Left ventricle myocardium inferior (tissue), 1 donor: ENCODE data around the gene PPP2R3B. TPM values are rescaled to one million over a fixed set of nuclear protein-coding genes. Genes with fewer than 3 reads are reported as not detected.

Source experiments
- DNase-seq: peaks from one replicate; pipeline ENCODE4 v3.0.0-alpha.2; 2020
- H3K27ac ChIP-seq: fragments of 200-600 bp; replicated peaks from 2 replicates; pipeline ENCODE4 v1.8.0; 2021
- H3K27me3 ChIP-seq: fragments of 200-600 bp; 2 replicates; pipeline ENCODE4 v1.8.0; 2021; ENCODE audit warnings: low read depth
- H3K36me3 ChIP-seq: fragments of 200-600 bp; 2 replicates; pipeline ENCODE4 v1.8.0; 2021
- H3K4me1 ChIP-seq: fragments of 200-600 bp; 2 replicates; pipeline ENCODE4 v1.8.0; 2021
- H3K4me3 ChIP-seq: fragments of 200-600 bp; 2 replicates; pipeline ENCODE4 v1.8.0; 2021; ENCODE audit warnings: mild to moderate bottlenecking, moderate library complexity
- H3K9me3 ChIP-seq: fragments of 200-600 bp; replicated peaks from 2 replicates; pipeline ENCODE4 v1.8.0; 2021
- intact Hi-C: fragments of 100-400 bp; cut with micrococcal nuclease; formaldehyde crosslinking; loops from one replicate; pipeline ENCODE4 v1.11.0; 2022
- total RNA-seq: library from RNA; stranded (reverse); fragmentation: NEBNext Ultra II Directional; extraction: Animal tissue kit (Norgen Biotek cat#: 25700); gene quantifications from one replicate; pipeline ENCODE4 v1.2.1, GENCODE V29; 2021
- TF ChIP-seq, protein P1 (sequence below): fragments of 200-600 bp; IDR thresholded peaks from 2 replicates; pipeline ENCODE4 v1.8.0; 2021; ENCODE audit warnings: antibody characterized with exemption, mild to moderate bottlenecking, borderline replicate concordance
- donor health status: DM: no; HTN: yes; CAD: no; lungs with severe emphysema.

Gene PPP2R3B
- total RNA-seq, 1 donor from 2014 or later: 170 TPM

DNA sequence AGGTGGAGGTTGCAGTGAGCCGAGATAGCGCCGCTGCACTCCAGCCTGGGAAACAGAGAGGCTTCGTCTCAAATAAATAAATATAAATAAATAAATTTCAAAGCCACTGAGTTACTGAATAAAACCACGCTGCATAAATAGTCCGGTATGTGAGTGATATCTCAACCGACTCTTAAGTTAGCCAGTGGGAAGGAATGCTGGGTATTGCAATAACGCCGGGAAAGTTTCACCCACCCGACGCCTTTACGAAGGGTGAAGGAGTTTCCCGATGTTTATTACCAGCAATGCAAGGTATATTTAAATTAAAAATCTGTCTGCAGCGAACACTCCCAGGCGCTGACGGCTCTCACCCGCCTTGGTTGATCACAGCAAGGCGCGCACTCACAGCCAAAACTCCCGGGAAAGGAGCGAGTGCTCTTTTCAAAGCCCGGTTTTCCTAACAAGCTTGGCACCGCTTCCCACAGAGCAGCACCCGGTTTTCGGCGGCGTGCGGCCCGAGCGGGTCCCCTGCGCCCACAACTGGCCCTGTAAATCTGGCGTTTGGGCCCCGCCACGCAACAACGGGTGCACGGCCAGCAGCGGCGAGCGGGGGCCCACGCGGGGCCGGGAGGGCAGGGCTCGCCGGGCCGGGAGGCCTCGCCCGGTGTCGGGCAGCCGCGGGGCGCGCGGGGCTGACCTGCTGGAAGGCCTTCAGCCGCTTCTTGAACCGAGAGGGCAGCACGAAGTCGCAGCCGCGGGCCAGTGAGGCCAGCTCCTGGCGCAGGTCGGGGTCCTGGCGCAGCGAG is 13.7 kb downstream of the PPP2R3B start:
- Histone ChIP-seq H3K4me1 (peaks cover 34% of the 10 kb centered on the region), H3K27ac (peak overlapping the region; percentile 96), H3K9me3 (no peaks in the 10 kb centered on the region), H3K27me3 (peaks cover 43% of the 10 kb centered on the region), H3K36me3 (no peaks in the 10 kb centered on the region), H3K4me3 (peak overlapping the region; percentile 68)
- DNase-seq: no peak
- TF ChIP-seq, protein P1, sequence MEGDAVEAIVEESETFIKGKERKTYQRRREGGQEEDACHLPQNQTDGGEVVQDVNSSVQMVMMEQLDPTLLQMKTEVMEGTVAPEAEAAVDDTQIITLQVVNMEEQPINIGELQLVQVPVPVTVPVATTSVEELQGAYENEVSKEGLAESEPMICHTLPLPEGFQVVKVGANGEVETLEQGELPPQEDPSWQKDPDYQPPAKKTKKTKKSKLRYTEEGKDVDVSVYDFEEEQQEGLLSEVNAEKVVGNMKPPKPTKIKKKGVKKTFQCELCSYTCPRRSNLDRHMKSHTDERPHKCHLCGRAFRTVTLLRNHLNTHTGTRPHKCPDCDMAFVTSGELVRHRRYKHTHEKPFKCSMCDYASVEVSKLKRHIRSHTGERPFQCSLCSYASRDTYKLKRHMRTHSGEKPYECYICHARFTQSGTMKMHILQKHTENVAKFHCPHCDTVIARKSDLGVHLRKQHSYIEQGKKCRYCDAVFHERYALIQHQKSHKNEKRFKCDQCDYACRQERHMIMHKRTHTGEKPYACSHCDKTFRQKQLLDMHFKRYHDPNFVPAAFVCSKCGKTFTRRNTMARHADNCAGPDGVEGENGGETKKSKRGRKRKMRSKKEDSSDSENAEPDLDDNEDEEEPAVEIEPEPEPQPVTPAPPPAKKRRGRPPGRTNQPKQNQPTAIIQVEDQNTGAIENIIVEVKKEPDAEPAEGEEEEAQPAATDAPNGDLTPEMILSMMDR: no peak
- intact Hi-C loops: no loop called here

DNA sequence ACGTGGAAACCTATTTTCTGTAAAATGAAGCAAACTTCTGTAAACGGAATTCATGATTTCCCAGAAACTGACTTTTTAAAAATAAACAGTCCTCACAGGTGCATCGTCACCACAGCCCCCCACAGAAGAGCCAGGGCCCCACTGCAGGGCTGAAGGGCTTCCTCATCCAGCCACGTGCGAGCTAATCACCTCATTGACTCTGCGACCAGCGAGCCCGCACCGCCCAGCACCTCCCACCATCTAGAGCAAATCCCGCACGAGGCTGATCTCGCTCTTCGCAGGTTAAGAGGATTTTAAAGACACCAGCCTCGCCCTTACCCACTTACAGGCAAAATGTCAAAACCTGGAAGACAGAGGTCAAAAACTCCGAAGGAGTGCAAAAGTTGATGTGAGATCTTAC is 14.8 kb downstream of the PPP2R3B start:
- no peak for DNase-seq
- no peaks in the 10 kb centered on the region for H3K9me3 ChIP-seq
- TF ChIP-seq, protein P1: no peak
- H3K27me3 ChIP-seq: peaks cover 43% of the 10 kb centered on the region
- peak overlapping the region; percentile 68 for H3K4me3 ChIP-seq
- peaks cover 43% of the 10 kb centered on the region for H3K4me1 ChIP-seq
- peak overlapping the region; percentile 96 for H3K27ac ChIP-seq
- intact Hi-C loops: no loop called here
- no peaks in the 10 kb centered on the region for H3K36me3 ChIP-seq

DNA sequence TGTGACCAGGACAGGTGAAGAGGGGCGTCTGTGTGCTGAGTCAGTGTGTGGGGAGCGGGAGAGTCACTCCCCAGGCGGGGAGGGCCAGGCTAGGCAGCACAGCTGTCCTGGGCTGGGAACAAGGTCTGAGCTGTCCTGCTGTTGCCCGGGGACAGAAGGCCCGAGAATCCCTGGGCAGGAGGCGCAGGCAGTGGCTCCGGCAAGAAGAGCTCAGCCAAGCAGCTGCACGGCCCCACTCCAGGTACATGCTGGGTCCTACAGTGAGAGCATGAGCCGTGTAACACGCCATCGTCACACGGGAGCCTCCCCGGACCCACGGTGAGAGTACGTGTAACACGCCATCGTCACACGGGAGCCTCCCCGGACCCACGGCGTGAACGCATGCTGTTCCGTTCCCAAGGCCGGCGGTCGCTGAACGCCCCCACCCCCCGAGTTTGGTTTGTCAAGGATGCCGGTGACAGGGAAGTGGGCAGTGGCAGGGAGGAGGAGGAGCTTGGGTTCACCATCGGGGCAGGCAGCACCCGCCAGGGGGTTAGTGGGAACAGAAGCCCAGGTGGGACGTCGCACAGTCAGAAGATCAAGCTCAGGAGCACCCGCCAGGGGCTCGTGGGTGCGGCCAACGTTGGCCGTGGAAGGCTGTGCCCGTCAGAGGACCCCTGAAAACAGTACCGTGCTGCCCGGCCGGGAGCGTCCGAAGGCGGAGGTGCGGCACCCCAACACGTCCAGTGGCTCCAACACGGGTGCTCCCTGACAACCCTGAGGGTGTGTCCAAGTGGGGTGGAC is 15.6 kb downstream of the PPP2R3B start:
- Histone ChIP-seq H3K4me3 (peak overlapping the region; percentile 68), H3K27ac (peak overlapping the region; percentile 96), H3K4me1 (peaks cover 44% of the 10 kb centered on the region), H3K27me3 (peaks cover 41% of the 10 kb centered on the region), H3K36me3 (no peaks in the 10 kb centered on the region), H3K9me3 (no peaks in the 10 kb centered on the region)
- TF ChIP-seq, protein P1: no peak
- DNase-seq: no peak
- intact Hi-C loops: no loop called here

DNA sequence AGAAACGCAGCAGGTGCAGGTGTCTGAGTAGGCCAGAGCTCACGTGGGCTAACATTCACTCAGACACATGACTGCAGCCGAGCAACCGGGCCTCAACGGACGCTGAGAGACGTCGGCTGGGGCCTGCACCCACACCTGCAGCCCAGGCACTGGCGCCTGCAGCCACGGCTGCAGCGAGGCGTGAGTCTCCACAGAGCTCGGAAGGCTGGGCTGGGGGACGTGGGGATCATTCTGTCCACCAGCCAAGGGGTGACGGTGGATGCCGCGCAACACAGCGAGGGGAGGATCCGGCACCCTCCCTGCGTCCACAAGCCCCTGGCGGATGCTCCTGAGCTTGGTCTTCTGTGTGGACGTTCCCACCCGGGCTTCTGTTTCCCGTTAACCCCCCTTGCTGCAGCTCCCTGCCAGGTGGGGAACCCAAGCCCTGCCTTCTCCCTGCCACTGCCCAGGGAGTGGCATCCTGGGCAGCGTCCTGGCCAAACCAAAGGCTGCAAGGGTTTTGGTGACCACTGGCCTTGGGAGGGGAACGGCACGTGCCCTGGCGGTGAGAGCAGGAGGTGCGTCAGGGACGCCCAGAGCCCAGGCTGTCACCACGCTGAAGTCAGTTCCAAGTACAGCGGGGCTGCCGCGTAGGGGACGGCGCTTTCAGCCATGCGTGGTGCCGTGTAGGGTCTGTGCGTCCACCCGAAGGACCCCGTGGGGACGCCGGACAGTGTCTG is 16.3 kb downstream of the PPP2R3B start:
- intact Hi-C loops: no loop called here
- H3K27me3 ChIP-seq: peaks cover 34% of the 10 kb centered on the region
- no peaks in the 10 kb centered on the region for H3K36me3 ChIP-seq
- H3K4me1 ChIP-seq: peaks cover 44% of the 10 kb centered on the region
- H3K4me3 ChIP-seq: peak overlapping the region; percentile 68
- H3K27ac ChIP-seq: peak overlapping the region; percentile 96
- DNase-seq: peak; percentile 53
- H3K9me3 ChIP-seq: no peaks in the 10 kb centered on the region
- TF ChIP-seq, protein P1: peak; percentile 33

DNA sequence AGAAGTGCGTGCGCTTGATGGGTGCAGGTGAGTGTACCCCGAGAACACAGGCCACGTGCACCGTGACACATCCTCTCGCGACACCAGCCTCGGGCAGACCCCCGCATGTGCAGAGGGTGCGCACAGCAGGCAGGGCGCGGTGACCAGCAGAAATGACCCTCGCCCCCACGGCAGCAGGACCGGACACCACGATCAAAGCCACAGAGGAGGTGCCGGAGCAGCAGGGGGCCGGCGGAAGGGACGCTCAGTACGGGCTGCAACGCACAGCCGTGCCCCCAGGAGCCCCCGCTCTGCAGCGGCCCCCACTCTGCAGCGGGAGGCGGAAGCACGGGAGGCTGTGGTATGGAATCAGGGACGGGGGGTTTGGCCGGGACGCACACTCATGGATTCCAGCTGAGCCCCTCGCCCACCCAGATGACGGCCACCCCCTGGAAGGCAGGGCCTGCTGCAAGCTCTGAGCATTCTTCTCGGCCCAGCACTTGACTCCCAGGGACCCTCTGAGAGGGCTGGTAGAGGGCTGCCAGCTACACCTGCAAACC is 17.1 kb downstream of the PPP2R3B start:
- peaks cover 26% of the 10 kb centered on the region for H3K27me3 ChIP-seq
- TF ChIP-seq, protein P1: no peak
- H3K36me3 ChIP-seq: no peaks in the 10 kb centered on the region
- peak overlapping the region; percentile 68 for H3K4me3 ChIP-seq
- peak overlapping the region; percentile 96 for H3K27ac ChIP-seq
- no peaks in the 10 kb centered on the region for H3K9me3 ChIP-seq
- H3K4me1 ChIP-seq: peaks cover 41% of the 10 kb centered on the region
- DNase-seq: no peak
- intact Hi-C loops: no loop called here
